Hepatocyte (in vitro differentiated cells): ENCODE results near the gene POC1B.

Source experiments
- EZH2phosphoT487 ChIP-seq: fragments of 200-600 bp; sonication (generic); IDR thresholded peaks from one replicate; pipeline ENCODE4 v1.6.1; 2018; ENCODE audit warnings: antibody characterized with exemption, mild to moderate bottlenecking, low read depth, moderate library complexity; ENCODE audit not compliant: unreplicated experiment, severe bottlenecking
- TF ChIP-seq, protein P1 (sequence below): fragments of 200-600 bp; sonication (generic); IDR thresholded peaks from 2 replicates; pipeline ENCODE4 v1.5.1; 2016; ENCODE audit warnings: antibody characterized with exemption, mild to moderate bottlenecking; ENCODE audit not compliant: poor library complexity

GRCh38 chr12:89451841-89452251, 74.0 kb downstream of the POC1B start:
- TF ChIP-seq, protein P1, sequence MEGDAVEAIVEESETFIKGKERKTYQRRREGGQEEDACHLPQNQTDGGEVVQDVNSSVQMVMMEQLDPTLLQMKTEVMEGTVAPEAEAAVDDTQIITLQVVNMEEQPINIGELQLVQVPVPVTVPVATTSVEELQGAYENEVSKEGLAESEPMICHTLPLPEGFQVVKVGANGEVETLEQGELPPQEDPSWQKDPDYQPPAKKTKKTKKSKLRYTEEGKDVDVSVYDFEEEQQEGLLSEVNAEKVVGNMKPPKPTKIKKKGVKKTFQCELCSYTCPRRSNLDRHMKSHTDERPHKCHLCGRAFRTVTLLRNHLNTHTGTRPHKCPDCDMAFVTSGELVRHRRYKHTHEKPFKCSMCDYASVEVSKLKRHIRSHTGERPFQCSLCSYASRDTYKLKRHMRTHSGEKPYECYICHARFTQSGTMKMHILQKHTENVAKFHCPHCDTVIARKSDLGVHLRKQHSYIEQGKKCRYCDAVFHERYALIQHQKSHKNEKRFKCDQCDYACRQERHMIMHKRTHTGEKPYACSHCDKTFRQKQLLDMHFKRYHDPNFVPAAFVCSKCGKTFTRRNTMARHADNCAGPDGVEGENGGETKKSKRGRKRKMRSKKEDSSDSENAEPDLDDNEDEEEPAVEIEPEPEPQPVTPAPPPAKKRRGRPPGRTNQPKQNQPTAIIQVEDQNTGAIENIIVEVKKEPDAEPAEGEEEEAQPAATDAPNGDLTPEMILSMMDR: no peak
- no peak for TF ChIP-seq EZH2phosphoT487
